ENCODE measurements around the gene SEC16A.

GRCh38 chr9:136432591-136432990, 50.2 kb downstream of the SEC16A start:
- TF ChIP-seq EZH2 (IDR thresholded peaks at IDR 0.05; ENCODE audit: borderline replicate concordance, low read depth, low read length, severe bottlenecking), result no peak
- TF ChIP-seq CTCF (IDR thresholded peaks at IDR 0.05; ENCODE audit: extremely low read depth in 1 of 2, insufficient read depth in 1 of 2, low read depth in 1 of 2, low read length in 2 of 2), result no peak
- no peak for TF ChIP-seq MAX (IDR thresholded peaks at IDR 0.05; ENCODE audit: insufficient read depth, insufficient read length)
- TF ChIP-seq POLR2AphosphoS5 (IDR thresholded peaks at IDR 0.05; ENCODE audit: insufficient read depth, low read depth, low read length), result no peak
- no peak for TF ChIP-seq POLR2A (IDR thresholded peaks at IDR 0.05; ENCODE audit: low read depth, low read length)
- no peak for TF ChIP-seq FOS (IDR thresholded peaks at IDR 0.05; ENCODE audit: borderline replicate concordance, insufficient read depth, low read length)

Measured in endothelial cell of umbilical vein (primary cell).